K562 (cell line): ENCODE data around the gene OMP. TPM values are rescaled to one million over a fixed set of nuclear protein-coding genes. Genes with fewer than 3 reads are reported as not detected.

Experiments used
- ATAC-seq: fragments of 200-7000 bp; cut with Tn5 transposase; 3 replicates; pipeline ENCODE4 v1.9.1; 2020; ENCODE audit warnings: moderate library complexity
- BruUV-seq: library from RNA; stranded (reverse); fragments of 400-500 nt; replicated peaks from 2 replicates; lab custom pipeline; 2021; lab: Mats Ljungman, UMichigan
- CTCF ChIA-PET: fragments of 300-600 bp; formaldehyde crosslinking; extraction: SDS; loops from one replicate; lab custom pipeline; 2021; ENCODE audit warnings: low intra/inter-chr PET ratio; lab: Yijun Ruan, JAX
- POLR2A ChIA-PET: fragments of 300-600, 350-650 bp; sonication (Branson Sonifier 250); formaldehyde crosslinking; extraction: SDS; loops from one replicate; lab custom pipeline; 2021; ENCODE audit warnings: antibody characterized with exemption, inconsistent platforms; lab: Yijun Ruan, JAX
- DNase-seq, 4 experiments: peaks; one replicate each; pipeline versions ENCODE4 v3.0.0 to v3.0.0-alpha.2; 2011 to 2018; ENCODE audit warnings: low spot score in 3 of 4, mixed read lengths in 3 of 4; ENCODE audit errors: extremely low read depth in 1 of 4
- FAIRE-seq: peaks from 2 replicates; lab custom pipeline; 2011; peaks lifted over from hg19 to GRCh38; lab: Jason Lieb, UNC
- H2AFZ ChIP-seq: 2 replicates; pipeline ENCODE4 v1.6.0; 2011; ENCODE audit warnings: low read depth, low read length, control low read depth, inconsistent platforms
- H3K27ac ChIP-seq: fragments of 200-600 bp; 3 replicates; pipeline ENCODE4 v1.8.0; 2011; ENCODE audit warnings: low read depth, mild to moderate bottlenecking, control low read depth, inconsistent platforms, low read length, moderate library complexity, mixed read lengths; ENCODE audit errors: extremely low read depth
- H3K27me3 ChIP-seq, 2 experiments: fragments of 300-600 bp in 1 of 2; 2 replicates in 1 of 2; 3 replicates in 1 of 2; pipeline versions ENCODE4 v1.6.0 to v1.8.0; 2011; ENCODE audit warnings: inconsistent platforms in 2 of 2, low read length in 2 of 2, mild to moderate bottlenecking in 1 of 2, mixed read lengths in 1 of 2, moderate library complexity in 1 of 2; ENCODE audit not compliant: control insufficient read depth in 2 of 2, insufficient read depth in 2 of 2
- H3K36me3 ChIP-seq: fragments of 300-600 bp; 3 replicates; pipeline ENCODE4 v1.8.0; 2011; ENCODE audit warnings: mild to moderate bottlenecking, low read length, inconsistent platforms; ENCODE audit not compliant: control insufficient read depth, insufficient read depth
- H3K4me1 ChIP-seq, 2 experiments: fragments of 200-600 bp in 1 of 2; replicated peaks in 1 of 2; 2 replicates in 1 of 2; 3 replicates in 1 of 2; pipeline versions ENCODE4 v1.5.1 to v1.8.0; 2011; ENCODE audit warnings: inconsistent platforms in 2 of 2, low read length in 2 of 2, mild to moderate bottlenecking in 1 of 2, mixed read lengths in 1 of 2, moderate library complexity in 1 of 2; ENCODE audit not compliant: control insufficient read depth in 2 of 2, insufficient read depth in 2 of 2
- H3K4me2 ChIP-seq: 2 replicates; pipeline ENCODE4 v1.6.1; 2011; ENCODE audit warnings: low read length, control low read depth, inconsistent platforms, mixed read lengths; ENCODE audit not compliant: insufficient read depth
- H3K4me3 ChIP-seq: fragments of 200-600 bp; sonication (generic), shearing (Covaris generic); 2 replicates; pipeline ENCODE4 v1.5.1; 2016; ENCODE audit warnings: control low read depth, inconsistent platforms
- H3K79me2 ChIP-seq: fragments of 200-600 bp; 3 replicates; pipeline ENCODE4 v1.8.0; 2011; ENCODE audit warnings: low read length, inconsistent platforms; ENCODE audit not compliant: control insufficient read depth, insufficient read depth
- H3K9ac ChIP-seq, 2 experiments: 2 replicates each; pipeline versions ENCODE4 v1.6.0 to v1.6.1; 2011; ENCODE audit warnings: low read depth in 2 of 2, low read length in 2 of 2, control low read depth in 1 of 2, inconsistent platforms in 1 of 2, mild to moderate bottlenecking in 1 of 2, mixed read lengths in 1 of 2; ENCODE audit not compliant: insufficient read depth in 1 of 2
- H3K9me1 ChIP-seq: one replicate; pipeline ENCODE4 v1.6.0; 2011; ENCODE audit warnings: inconsistent platforms, mild to moderate bottlenecking, low read length, moderate library complexity; ENCODE audit not compliant: control insufficient read depth, insufficient read depth
- H3K9me3 ChIP-seq: replicated peaks from 2 replicates; pipeline ENCODE4 v1.5.1; 2011; ENCODE audit warnings: low read depth, low read length, inconsistent platforms; ENCODE audit not compliant: control insufficient read depth, insufficient read depth
- H4K20me1 ChIP-seq: replicated peaks from 2 replicates; pipeline ENCODE4 v1.6.1; 2011; ENCODE audit warnings: low read length, inconsistent platforms, mixed read lengths; ENCODE audit not compliant: control insufficient read depth, insufficient read depth
- FOXJ3 ChIP-seq: sonication (generic); formaldehyde crosslinking; IDR thresholded peaks from 2 replicates; pipeline ENCODE4 v1.4.0; 2020; ENCODE audit warnings: mild to moderate bottlenecking, missing genetic modification reagents
- NCOA1 ChIP-seq: fragments of 450-650 bp; IDR thresholded peaks from 2 replicates; pipeline ENCODE4 v1.6.1; 2016; ENCODE audit warnings: low read depth
- TSHZ1 ChIP-seq: fragments of 250-450 bp; sonication (Bioruptor Pico); IDR thresholded peaks from 2 replicates; pipeline ENCODE4 v1.4.0; 2020; ENCODE audit warnings: mild to moderate bottlenecking, moderate library complexity
- ZNF347 ChIP-seq: fragments of 450-650 bp; formaldehyde crosslinking; IDR thresholded peaks from 2 replicates; pipeline ENCODE4 v1.4.0; 2020; ENCODE audit warnings: low read depth, mild to moderate bottlenecking, moderate library complexity
- ZNF449 ChIP-seq: fragments of 250-450 bp; sonication (Bioruptor Pico); IDR thresholded peaks from 2 replicates; pipeline ENCODE4 v1.8.0; 2022; ENCODE audit warnings: moderate library complexity, mild to moderate bottlenecking, inconsistent platforms
- WGBS: fragments of 100-300 bp; shearing (Covaris generic); methylation state at CpG from one replicate; pipeline ENCODE4 v1.1.6; 2016; ENCODE audit warnings: low coverage, mixed read lengths; ENCODE audit not compliant: insufficient coverage; ENCODE audit errors: missing lambda C conversion rate; 5-methylcytosine and 5-hydroxymethylcytosine counted together
- in situ Hi-C: fragments of 300-500 bp; cut with MboI; formaldehyde crosslinking; loops from 4 replicates; pipeline ENCODE4 v1.15.0; 2018; ENCODE audit warnings: inconsistent platforms, mixed read lengths
- intact Hi-C: fragments of 100-400 bp; cut with micrococcal nuclease; formaldehyde crosslinking; loops from 2 replicates; pipeline ENCODE4 v1.14.2; 2022
- polyA plus RNA-seq, 8 experiments: library from polyadenylated mRNA; depleted of rRNA in 4 of 8; stranded (reverse) in 5 of 8; unstranded in 3 of 8; fragments of >200 nt; fragmentation: Nextera tagmentation in 2 of 8; fragmentation: Illumina TruSeq in 1 of 8; extraction: Ambion mirVana in 2 of 8; extraction: Trizol in 1 of 8; gene quantifications; 2 replicates each; pipeline versions ENCODE4 v1.2.1 to v1.2.3, GENCODE V29; 2011 to 2014; ENCODE audit warnings: inconsistent platforms in 1 of 8, missing spikeins in 1 of 8
- total RNA-seq, 7 experiments: library from RNA; depleted of rRNA in 6 of 7; stranded (reverse); fragments of >200 nt in 6 of 7; fragmentation: Illumina TruSeq in 2 of 7; extraction: Trizol in 2 of 7; gene quantifications; 2 replicates each; pipeline versions ENCODE4 v1.2.1 to v1.2.3, GENCODE V29; 2011 to 2021; ENCODE audit warnings: low replicate concordance in 1 of 7

Gene OMP
- total and polyA plus RNA-seq, 9 of the 15 experiments (the other 6 are each of a cell fraction or from before 2014, with no cell fraction given): not detected

- FAIRE-seq (no peak), DNase-seq (no peak), ATAC-seq (no peak)
- Histone ChIP-seq H3K79me2 (no peaks in the 10 kb centered on the region), H3K36me3 (no peaks in the 10 kb centered on the region), H3K4me2 (no peak overlapping the region), H3K9ac (no peak overlapping the region), H3K4me1 (peaks cover 0 to 18% of the 10 kb centered on the region in 2 experiments; a peak in 2 of 5 replicates), H3K9me3 (no peaks in the 10 kb centered on the region), H3K27ac (no peak overlapping the region), H4K20me1 (0 out of 2 replicates have a peak, but pooled peaks cover 6% of the 10 kb centered on the region), H3K27me3 (peaks cover 20 to 73% of the 10 kb centered on the region in 2 experiments; a peak in 4 of 5 replicates), H3K4me3 (no peak overlapping the region), H3K9me1 (no peaks in the 10 kb centered on the region), H2AFZ (no peak overlapping the region)
- no TSS peak for BruUV-seq
- intact Hi-C loops (loop anchor here (2.0 to 5.0 kb wide), 2 partner anchors 19 to 187 kb away; no protein-coding TSS in a partner anchor), in situ Hi-C loops (loop anchor here (10.0 kb wide), 1 partner anchor 385 kb away; no protein-coding TSS in a partner anchor)
- ChIA-PET POLR2A (interaction anchor here (0.6 kb wide), 1 partner anchor 35 kb away, joined by 3 read pairs; no protein-coding TSS in a partner anchor), CTCF (interaction anchor here (0.6 to 1.3 kb wide), 2 partner anchors 15 to 61 kb away, joined by 3 to 4 read pairs; no protein-coding TSS in a partner anchor)
- TF ChIP-seq FOXJ3: no peak
- no peak for TF ChIP-seq ZNF449
- no peak for TF ChIP-seq TSHZ1 (CRISPR knock-in tag)
- TF ChIP-seq ZNF347: no peak
- TF ChIP-seq NCOA1: no peak
- 7% methylated on average over 11 of the region's 11 CpGs for WGBS
Observed at GRCh38 chr11:77109236-77110019, 6.8 kb downstream of the OMP start.
